HFF-Myc (cell line): ENCODE results near the gene VGF.
A peak's percentile ranks its signal among the peaks of the same experiment; 100 is the strongest.

Experiments
- DNase-seq: peaks from one replicate; pipeline ENCODE4 v3.0.0-alpha.2; 2011; ENCODE audit warnings: low read depth; ENCODE audit errors: extremely low read depth
- H3K4me3 ChIP-seq: replicated peaks from 2 replicates; pipeline ENCODE4 v1.5.1; 2011; ENCODE audit warnings: low read depth, mild to moderate bottlenecking, control low read depth, low read length
- CTCF ChIP-seq: IDR thresholded peaks from 2 replicates; pipeline ENCODE4 v1.5.1; 2012; ENCODE audit warnings: mild to moderate bottlenecking, low read depth, low read length, control low read depth; ENCODE audit errors: missing control alignments

Gene VGF

DNA sequence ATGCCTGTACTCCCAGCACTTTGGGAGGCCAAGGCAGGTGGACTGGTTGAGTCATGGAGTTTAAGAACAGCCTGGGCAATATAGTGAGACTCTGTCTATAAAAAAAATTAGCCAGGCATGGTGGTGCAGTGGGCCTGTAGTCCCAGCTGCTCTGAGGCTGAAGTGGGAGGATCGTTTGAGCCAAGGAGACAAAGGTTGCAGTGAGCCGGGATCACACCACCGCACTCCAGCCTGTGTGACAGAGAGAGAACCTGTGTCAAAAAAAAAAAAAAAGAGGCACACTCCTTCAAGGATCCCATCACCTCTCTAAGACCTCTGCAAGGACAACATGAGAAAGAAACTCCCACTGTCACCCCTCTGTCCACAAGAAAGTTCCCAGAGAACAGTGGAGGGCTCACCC, 10.3 kb upstream of the VGF start:
- H3K4me3 ChIP-seq, result no peak overlapping the region
- no peak for DNase-seq
- no peak for TF ChIP-seq CTCF

DNA sequence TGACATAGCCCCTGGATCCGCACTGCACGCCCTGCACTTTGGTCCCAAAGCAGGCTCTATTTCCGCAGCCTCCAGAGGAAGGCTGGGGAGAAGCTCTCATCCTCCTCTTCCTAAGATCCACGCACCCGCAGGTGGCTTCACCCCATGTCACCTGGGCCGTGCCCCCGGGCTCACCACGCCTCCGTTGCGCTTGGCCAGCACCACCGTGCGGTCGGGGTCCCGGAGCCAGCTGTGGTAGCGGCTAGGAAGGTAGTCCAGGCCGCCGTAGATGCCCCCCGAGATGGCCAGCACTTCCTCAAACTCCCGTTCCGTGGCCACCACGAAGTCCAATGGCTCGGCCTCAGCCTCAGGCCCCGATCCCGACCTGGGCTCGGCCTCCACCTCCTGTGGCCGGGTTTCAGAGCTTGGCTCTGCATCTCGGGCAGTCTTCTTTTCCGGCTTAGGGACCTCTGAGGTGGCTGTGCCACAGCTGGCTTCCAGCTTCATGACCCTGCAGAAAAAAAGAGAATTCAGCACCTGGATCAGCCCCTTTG, 9.0 kb upstream of the VGF start:
- no peak for DNase-seq
- no peak overlapping the region for H3K4me3 ChIP-seq
- TF ChIP-seq CTCF, result no peak

DNA sequence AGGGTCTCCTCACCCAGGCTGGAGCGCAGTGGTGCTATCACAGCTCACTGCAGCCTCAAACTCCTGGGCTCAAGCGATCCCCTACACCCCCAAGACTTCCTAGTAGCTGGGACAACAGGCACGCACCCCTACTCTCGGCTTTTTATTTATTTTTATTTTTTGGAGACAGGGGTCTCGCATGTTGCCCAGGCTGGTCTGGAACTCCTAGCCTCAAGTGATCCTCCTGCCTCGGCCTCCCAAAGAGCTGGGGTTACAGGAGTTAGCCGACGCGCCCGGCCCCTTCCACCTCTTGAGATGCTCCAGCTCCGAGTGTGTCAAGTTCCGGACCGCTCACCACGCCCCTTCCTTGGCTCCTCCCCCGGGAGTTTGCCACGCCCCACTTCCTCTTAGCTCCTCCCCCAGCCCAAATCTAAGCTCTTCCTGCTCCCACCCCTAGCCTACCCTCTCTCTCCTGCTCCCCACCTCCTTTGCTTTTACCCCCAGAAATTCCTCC, 8.4 kb upstream of the VGF start:
- no peak for TF ChIP-seq CTCF
- peak overlapping the region; percentile 23; the same call in 1 of the 2 replicates for H3K4me3 ChIP-seq
- peak; percentile 32 for DNase-seq

- TF ChIP-seq CTCF, result no peak
- peak overlapping the region; percentile 23; the same call in 1 of the 2 replicates for H3K4me3 ChIP-seq
- DNase-seq, result peak; percentile 35
These were observed 7.7 kb upstream of the VGF start for GRCh38 chr7:101172854-101173751.

DNA sequence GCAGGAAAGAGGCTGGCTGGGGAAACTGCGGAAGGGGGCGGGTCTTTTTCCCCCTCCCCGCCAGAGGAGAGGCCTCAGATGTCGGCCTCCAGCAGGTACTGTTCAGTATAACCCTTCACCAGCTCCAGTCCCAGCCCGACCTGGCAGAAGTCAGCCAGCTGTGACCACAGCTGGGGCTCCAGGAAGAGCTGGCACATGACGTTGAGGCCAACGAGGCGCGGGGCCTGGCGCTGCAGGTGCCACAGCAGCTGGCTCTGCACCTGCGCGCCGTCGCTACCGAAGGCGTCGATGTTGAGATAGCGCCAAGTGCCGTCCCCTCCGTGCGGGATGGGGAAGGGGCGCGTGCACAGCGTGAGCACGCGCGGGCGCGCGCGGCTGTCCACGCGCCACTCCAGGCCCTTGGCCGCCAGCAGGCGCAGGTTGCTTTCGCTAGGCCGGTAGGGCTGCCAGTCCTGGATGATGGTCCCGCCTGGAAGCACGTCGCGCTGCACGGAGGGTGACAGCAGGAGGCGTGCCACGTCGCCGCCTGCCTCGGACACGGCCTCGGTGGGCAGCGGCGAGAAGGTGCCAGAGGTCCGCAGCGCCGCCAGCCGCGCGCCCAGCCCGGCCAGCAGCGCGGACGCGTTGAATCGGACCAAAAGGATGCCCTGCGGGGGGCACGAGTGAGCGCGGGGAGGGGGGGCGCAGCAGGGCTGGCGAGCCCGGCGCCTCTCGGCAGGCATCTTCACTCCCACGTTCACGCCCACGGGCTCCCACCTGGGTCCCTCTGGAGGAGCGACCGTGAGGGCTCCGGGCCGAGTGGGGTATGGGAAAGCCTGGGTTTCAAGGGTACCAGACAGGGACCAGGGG, 6.9 kb upstream of the VGF start:
- no peak for TF ChIP-seq CTCF
- DNase-seq, result no peak
- H3K4me3 ChIP-seq, result no peak overlapping the region

DNA sequence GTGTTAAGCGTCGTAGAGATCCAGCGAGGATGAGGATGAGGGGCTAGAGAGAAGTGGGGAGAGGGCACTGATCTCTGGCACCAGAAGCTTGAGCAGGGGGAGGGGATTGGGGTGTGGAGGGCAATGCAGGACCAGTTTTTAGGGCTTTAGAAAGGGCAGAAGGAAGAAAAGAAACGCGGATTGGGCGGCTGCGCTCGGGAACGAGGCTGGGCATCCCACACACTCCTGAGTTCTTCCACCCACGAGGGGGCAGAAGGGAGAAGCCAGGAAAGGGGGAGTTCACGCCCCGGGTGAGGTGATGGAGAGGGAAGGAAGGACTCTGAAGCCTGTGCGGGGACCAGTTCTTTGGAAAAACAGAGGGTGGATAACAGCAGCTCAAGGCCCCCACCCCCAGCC, 6.1 kb upstream of the VGF start:
- no peak for DNase-seq
- H3K4me3 ChIP-seq, result no peak overlapping the region
- peak; percentile 30 for TF ChIP-seq CTCF
